Measurements from ENCODE around the gene SETD5. TPM values are rescaled to one million over a fixed set of nuclear protein-coding genes. Genes with fewer than 3 reads are reported as not detected.

Gene SETD5
- total and polyA plus RNA-seq, 2 donors (not counting 3 experiments of a cell fraction or from before 2014, with no cell fraction given), result 48.2 to 149 TPM

- intact Hi-C loops (cut with micrococcal nuclease), result no loop called here
- no peak for TF ChIP-seq FOS (IDR thresholded peaks at IDR 0.05; ENCODE audit: borderline replicate concordance, insufficient read depth, low read length)
- TF ChIP-seq, protein P1, sequence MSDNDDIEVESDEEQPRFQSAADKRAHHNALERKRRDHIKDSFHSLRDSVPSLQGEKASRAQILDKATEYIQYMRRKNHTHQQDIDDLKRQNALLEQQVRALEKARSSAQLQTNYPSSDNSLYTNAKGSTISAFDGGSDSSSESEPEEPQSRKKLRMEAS (IDR thresholded peaks at IDR 0.05; ENCODE audit: insufficient read depth, insufficient read length), result no peak
- no peak for TF ChIP-seq EZH2 (IDR thresholded peaks at IDR 0.05; ENCODE audit: borderline replicate concordance, low read depth, low read length, severe bottlenecking)
- TF ChIP-seq CTCF (IDR thresholded peaks at IDR 0.05; ENCODE audit: extremely low read depth in 1 of 2, insufficient read depth in 1 of 2, low read depth in 1 of 2, low read length in 2 of 2), result no peak
- TF ChIP-seq POLR2AphosphoS5 (IDR thresholded peaks at IDR 0.05; ENCODE audit: insufficient read depth, low read depth, low read length), result no peak
- no peak for TF ChIP-seq POLR2A (IDR thresholded peaks at IDR 0.05; ENCODE audit: low read depth, low read length)
- TF ChIP-seq MYC (IDR thresholded peaks at IDR 0.05; ENCODE audit: low read depth, low read length), result no peak
- no peak for TF ChIP-seq JUN (IDR thresholded peaks at IDR 0.05; ENCODE audit: borderline replicate concordance, insufficient read depth, insufficient read length, low read depth)
- no peak for TF ChIP-seq GATA2 (IDR thresholded peaks at IDR 0.05; ENCODE audit: insufficient read depth, insufficient read length, low read depth, low read length)
- Histone ChIP-seq H3K9me1 (replicated peaks; ENCODE audit: control insufficient read depth, extremely low read depth, insufficient read depth, low read length) (no peaks in the 10 kb centered on the region), H3K9me3 (replicated peaks; ENCODE audit: control insufficient read depth, insufficient read depth, low read length) (no peaks in the 10 kb centered on the region), H3K27me3 (ENCODE audit: control insufficient read depth in 2 of 2, insufficient read depth in 2 of 2, low read length in 2 of 2) (no peaks in the 10 kb centered on the region), H3K36me3 (ENCODE audit: control insufficient read depth in 2 of 2, extremely low read depth in 1 of 2, insufficient read depth in 2 of 2, low read length in 2 of 2) (peaks cover 55 to 57% of the 10 kb centered on the region in 2 experiments), H3K4me2 (ENCODE audit: insufficient read depth, low read length) (no peak overlapping the region), H3K79me2 (ENCODE audit: control insufficient read depth, insufficient read depth, low read length) (peaks cover 22% of the 10 kb centered on the region), H3K4me1 (ENCODE audit: control insufficient read depth, extremely low read depth, insufficient read depth, low read length) (no peaks in the 10 kb centered on the region), H2AFZ (ENCODE audit: low read depth, low read length) (no peak overlapping the region), H3K4me3 (replicated peaks in 1 of 3; ENCODE audit: insufficient read depth in 1 of 3, low read depth in 1 of 3, low read length in 3 of 3) (no peak overlapping the region), H3K9ac (replicated peaks; ENCODE audit: extremely low read depth, insufficient read depth, low read length) (no peak overlapping the region), H3K27ac (ENCODE audit: insufficient read depth, low read depth, low read length) (no peak overlapping the region), H4K20me1 (replicated peaks; ENCODE audit: control insufficient read depth, extremely low read depth, insufficient read depth, low read length) (no peaks in the 10 kb centered on the region)
- DNase-seq (ENCODE audit: low read depth, low spot score), result no peak
- dilution Hi-C loops (cut with MboI; ENCODE audit: extremely low pct_ligation_motif_present, low sequenced_read_pairs), result no loop called here
- POLR2A ChIA-PET, result no interaction called here
- BruUV-seq (replicated peaks), result no TSS peak
- FAIRE-seq, result no peak
- CTCF ChIA-PET, result no interaction called here
These were observed 71.0 kb downstream of the SETD5 start for GRCh38 chr3:9468460-9468859.

Data from endothelial cell of umbilical vein (primary cell).